ENCODE data around the gene DOC2A.

The DOC2A gene

GRCh38 chr16:29995324-29995910 is 15.4 kb downstream of the DOC2A start, which contains the start of gene HIRIP3 (continued):
- TF ChIP-seq ZNF561 (tag by site-specific recombination; IDR thresholded peaks at IDR 0.05; ENCODE audit: borderline replicate concordance) (no peak), ZEB2 (tag by site-specific recombination; IDR thresholded peaks at IDR 0.05) (peak; percentile 87), ZNF544 (tag by site-specific recombination; IDR thresholded peaks at IDR 0.05) (no peak), ZNF513 (tag by site-specific recombination; IDR thresholded peaks at IDR 0.05) (peak; percentile 49; the same call in 1 of the 2 replicates), SCRT1 (tag by site-specific recombination; IDR thresholded peaks at IDR 0.05; ENCODE audit: borderline replicate concordance) (no peak; the same call in 1 of the 2 replicates), ZFHX2 (tag by site-specific recombination; conservative IDR thresholded peaks at IDR 0.05) (no peak; the same call in 1 of the 2 replicates), ZBTB49 (tag by site-specific recombination; IDR thresholded peaks at IDR 0.05; ENCODE audit: low read depth) (no peak), ZNF514 (tag by site-specific recombination; IDR thresholded peaks at IDR 0.05) (no peak), ZNF654 (tag by site-specific recombination; IDR thresholded peaks at IDR 0.05; ENCODE audit: low read depth) (no peak), SETDB1 (IDR thresholded peaks at IDR 0.05; ENCODE audit: insufficient read length, low read length) (no peak), HOXD13 (CRISPR knock-in tag; IDR thresholded peaks at IDR 0.05; ENCODE audit: borderline replicate concordance) (no peak), ZNF501 (tag by site-specific recombination; IDR thresholded peaks at IDR 0.05) (peak; percentile 91), GLI2 (tag by site-specific recombination; IDR thresholded peaks at IDR 0.05; ENCODE audit: borderline replicate concordance, low read depth) (no peak), ZSCAN4 (tag by site-specific recombination; IDR thresholded peaks at IDR 0.05) (peak; percentile 49; the same call in 1 of the 2 replicates), YY2 (tag by site-specific recombination; IDR thresholded peaks at IDR 0.05) (peak; percentile 73), PATZ1 (tag by site-specific recombination; IDR thresholded peaks at IDR 0.05) (peak; percentile 78), ZNF521 (tag by site-specific recombination; IDR thresholded peaks at IDR 0.05) (no peak), ZNF629 (tag by site-specific recombination; IDR thresholded peaks at IDR 0.05) (no peak)
- TF ChIP-seq, protein P1, sequence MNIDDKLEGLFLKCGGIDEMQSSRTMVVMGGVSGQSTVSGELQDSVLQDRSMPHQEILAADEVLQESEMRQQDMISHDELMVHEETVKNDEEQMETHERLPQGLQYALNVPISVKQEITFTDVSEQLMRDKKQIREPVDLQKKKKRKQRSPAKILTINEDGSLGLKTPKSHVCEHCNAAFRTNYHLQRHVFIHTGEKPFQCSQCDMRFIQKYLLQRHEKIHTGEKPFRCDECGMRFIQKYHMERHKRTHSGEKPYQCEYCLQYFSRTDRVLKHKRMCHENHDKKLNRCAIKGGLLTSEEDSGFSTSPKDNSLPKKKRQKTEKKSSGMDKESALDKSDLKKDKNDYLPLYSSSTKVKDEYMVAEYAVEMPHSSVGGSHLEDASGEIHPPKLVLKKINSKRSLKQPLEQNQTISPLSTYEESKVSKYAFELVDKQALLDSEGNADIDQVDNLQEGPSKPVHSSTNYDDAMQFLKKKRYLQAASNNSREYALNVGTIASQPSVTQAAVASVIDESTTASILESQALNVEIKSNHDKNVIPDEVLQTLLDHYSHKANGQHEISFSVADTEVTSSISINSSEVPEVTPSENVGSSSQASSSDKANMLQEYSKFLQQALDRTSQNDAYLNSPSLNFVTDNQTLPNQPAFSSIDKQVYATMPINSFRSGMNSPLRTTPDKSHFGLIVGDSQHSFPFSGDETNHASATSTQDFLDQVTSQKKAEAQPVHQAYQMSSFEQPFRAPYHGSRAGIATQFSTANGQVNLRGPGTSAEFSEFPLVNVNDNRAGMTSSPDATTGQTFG (tag by site-specific recombination; IDR thresholded peaks at IDR 0.05; ENCODE audit: borderline replicate concordance), result no peak
- TF ChIP-seq, protein P2, sequence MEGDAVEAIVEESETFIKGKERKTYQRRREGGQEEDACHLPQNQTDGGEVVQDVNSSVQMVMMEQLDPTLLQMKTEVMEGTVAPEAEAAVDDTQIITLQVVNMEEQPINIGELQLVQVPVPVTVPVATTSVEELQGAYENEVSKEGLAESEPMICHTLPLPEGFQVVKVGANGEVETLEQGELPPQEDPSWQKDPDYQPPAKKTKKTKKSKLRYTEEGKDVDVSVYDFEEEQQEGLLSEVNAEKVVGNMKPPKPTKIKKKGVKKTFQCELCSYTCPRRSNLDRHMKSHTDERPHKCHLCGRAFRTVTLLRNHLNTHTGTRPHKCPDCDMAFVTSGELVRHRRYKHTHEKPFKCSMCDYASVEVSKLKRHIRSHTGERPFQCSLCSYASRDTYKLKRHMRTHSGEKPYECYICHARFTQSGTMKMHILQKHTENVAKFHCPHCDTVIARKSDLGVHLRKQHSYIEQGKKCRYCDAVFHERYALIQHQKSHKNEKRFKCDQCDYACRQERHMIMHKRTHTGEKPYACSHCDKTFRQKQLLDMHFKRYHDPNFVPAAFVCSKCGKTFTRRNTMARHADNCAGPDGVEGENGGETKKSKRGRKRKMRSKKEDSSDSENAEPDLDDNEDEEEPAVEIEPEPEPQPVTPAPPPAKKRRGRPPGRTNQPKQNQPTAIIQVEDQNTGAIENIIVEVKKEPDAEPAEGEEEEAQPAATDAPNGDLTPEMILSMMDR (tag by site-specific recombination; IDR thresholded peaks at IDR 0.05), result no peak
- TF ChIP-seq, protein P3, sequence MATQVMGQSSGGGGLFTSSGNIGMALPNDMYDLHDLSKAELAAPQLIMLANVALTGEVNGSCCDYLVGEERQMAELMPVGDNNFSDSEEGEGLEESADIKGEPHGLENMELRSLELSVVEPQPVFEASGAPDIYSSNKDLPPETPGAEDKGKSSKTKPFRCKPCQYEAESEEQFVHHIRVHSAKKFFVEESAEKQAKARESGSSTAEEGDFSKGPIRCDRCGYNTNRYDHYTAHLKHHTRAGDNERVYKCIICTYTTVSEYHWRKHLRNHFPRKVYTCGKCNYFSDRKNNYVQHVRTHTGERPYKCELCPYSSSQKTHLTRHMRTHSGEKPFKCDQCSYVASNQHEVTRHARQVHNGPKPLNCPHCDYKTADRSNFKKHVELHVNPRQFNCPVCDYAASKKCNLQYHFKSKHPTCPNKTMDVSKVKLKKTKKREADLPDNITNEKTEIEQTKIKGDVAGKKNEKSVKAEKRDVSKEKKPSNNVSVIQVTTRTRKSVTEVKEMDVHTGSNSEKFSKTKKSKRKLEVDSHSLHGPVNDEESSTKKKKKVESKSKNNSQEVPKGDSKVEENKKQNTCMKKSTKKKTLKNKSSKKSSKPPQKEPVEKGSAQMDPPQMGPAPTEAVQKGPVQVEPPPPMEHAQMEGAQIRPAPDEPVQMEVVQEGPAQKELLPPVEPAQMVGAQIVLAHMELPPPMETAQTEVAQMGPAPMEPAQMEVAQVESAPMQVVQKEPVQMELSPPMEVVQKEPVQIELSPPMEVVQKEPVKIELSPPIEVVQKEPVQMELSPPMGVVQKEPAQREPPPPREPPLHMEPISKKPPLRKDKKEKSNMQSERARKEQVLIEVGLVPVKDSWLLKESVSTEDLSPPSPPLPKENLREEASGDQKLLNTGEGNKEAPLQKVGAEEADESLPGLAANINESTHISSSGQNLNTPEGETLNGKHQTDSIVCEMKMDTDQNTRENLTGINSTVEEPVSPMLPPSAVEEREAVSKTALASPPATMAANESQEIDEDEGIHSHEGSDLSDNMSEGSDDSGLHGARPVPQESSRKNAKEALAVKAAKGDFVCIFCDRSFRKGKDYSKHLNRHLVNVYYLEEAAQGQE (tag by site-specific recombination; IDR thresholded peaks at IDR 0.05), result peak; percentile 36; the same call in 1 of the 2 replicates
- TF ChIP-seq, protein P4, sequence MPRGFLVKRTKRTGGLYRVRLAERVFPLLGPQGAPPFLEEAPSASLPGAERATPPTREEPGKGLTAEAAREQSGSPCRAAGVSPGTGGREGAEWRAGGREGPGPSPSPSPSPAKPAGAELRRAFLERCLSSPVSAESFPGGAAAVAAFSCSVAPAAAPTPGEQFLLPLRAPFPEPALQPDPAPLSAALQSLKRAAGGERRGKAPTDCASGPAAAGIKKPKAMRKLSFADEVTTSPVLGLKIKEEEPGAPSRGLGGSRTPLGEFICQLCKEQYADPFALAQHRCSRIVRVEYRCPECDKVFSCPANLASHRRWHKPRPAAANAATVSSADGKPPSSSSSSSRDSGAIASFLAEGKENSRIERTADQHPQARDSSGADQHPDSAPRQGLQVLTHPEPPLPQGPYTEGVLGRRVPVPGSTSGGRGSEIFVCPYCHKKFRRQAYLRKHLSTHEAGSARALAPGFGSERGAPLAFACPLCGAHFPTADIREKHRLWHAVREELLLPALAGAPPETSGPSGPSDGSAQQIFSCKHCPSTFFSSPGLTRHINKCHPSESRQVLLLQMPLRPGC (tag by site-specific recombination; IDR thresholded peaks at IDR 0.05), result peak; percentile 81
